Smooth muscle cell of the umbilical artery (primary cell): ENCODE results near the gene ELK3. TPM values are rescaled to one million over a fixed set of nuclear protein-coding genes. Genes with fewer than 3 reads are reported as not detected.

Experiments used
- total RNA-seq: library from RNA; depleted of rRNA; stranded (reverse); fragments of >200 nt; gene quantifications from 2 replicates; pipeline ENCODE4 v1.2.3, GENCODE V29; 2014

Gene ELK3
- total RNA-seq = 17.8 and 48.8 TPM in 2 replicates

DNA sequence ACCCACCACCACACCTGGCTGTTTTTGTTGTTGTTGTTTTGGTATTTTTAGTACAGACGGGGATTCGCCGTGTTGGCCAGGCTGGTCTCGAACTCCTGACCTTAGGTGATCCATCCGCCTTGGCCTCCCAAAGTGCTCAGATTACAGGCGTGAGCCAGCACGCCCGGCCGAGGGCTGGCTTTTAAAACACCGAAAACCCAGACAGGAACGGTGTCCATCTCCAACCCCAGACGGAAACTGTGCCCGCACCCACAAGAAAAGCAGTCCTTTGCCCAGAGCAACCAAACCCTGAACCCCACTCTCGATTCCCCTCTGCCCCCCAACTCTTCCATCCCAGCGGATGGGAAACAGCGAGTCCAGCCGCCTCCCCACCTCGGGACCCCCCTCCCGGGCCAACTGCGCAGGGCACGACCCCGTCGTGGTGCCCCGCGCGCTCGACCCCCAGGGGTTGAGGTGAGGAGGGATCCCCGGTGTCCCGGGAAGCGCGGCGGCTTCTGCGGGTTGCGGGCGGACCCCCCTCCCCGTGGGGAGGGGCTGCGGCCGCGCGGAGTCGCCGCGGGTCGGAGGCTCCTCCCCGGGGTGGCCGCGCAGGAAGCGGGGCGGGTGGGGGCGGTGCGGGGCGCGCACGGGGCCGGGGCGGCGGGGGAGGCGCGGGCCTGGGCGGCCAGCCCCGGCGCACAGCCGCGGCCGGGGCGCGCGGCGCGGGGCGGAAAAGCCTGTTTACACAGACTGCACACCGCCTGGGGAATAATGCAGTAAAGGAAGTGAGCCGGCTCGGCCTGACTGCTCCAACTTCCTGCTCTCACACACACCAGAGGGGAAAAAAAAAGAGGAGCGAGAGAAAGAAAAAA is at the start of gene ELK3:
ELK3 (plus strand) TSS at position 651 of the 851 bp plus-strand sequence.

Other genes starting within 250 kb of the ELK3 start
- gene HAL, start 198.0 kb upstream of the ELK3 start, total RNA-seq = 0.09 and 0.30 TPM in 2 replicates
- 93.8 and 97.4 TPM in 2 replicates for gene LTA4H, start 158.8 kb upstream of the ELK3 start, total RNA-seq
- gene CDK17, start 206.1 kb downstream of the ELK3 start, total RNA-seq = 45.1 and 75.4 TPM in 2 replicates